ENCODE data around the gene PLA2G6. TPM values are rescaled to one million over a fixed set of nuclear protein-coding genes. Genes with fewer than 3 reads are reported as not detected.
"Not testable (repeated sequence)": the region's sequence is repeated elsewhere in the genome, so short reads cannot be mapped to it uniquely, and the experiment has no call there.

PLA2G6 gene
- total and polyA plus RNA-seq, 12 donors: 6.0 to 35.1 (median 13.5) TPM

GRCh38 chr22:38124236-38124974 is 57.2 kb downstream of the PLA2G6 start:
- H3K27ac ChIP-seq: no peak overlapping the region
- intact Hi-C loops (cut with DNase I): loop anchor here in 1 of 10 donors (10.0 kb wide), 1 partner anchor 220 kb away; no protein-coding TSS in a partner anchor
- H3K27me3 ChIP-seq: no peaks in the 10 kb centered on the region
- peaks cover 0 to 38% (median 0%) of the 10 kb centered on the region in 9 donors for H3K36me3 ChIP-seq
- WGBS, 2 donors: 95 to 96% methylated on average over 21 of the region's 21 CpGs
- no peak overlapping the region for H3K4me3 ChIP-seq
- no peaks in the 10 kb centered on the region for H3K4me1 ChIP-seq
- ATAC-seq: no peak
- no peak for TF ChIP-seq CTCF (IDR thresholded peaks at IDR 0.05)
- no peak for DNase-seq
- no peaks in the 10 kb centered on the region for H3K9me3 ChIP-seq

GRCh38 chr22:38122616-38123015 is 59.0 kb downstream of the PLA2G6 start:
- Histone ChIP-seq H3K4me3 (no peak overlapping the region), H3K27ac (no peak overlapping the region), H3K27me3 (no peaks in the 10 kb centered on the region), H3K4me1 (no peaks in the 10 kb centered on the region), H3K36me3 (peaks cover 0 to 26% (median 0%) of the 10 kb centered on the region in 9 donors), H3K9me3 (no peaks in the 10 kb centered on the region)
- TF ChIP-seq CTCF (IDR thresholded peaks at IDR 0.05): no peak
- ATAC-seq (no peak), DNase-seq (no peak)
- intact Hi-C loops (cut with DNase I): loop anchor here in 1 of 10 donors (10.0 kb wide), 1 partner anchor 222 kb away; no protein-coding TSS in a partner anchor
- 86 to 87% methylated on average over 6 of the region's 6 CpGs for WGBS, 2 donors

GRCh38 chr22:38120359-38121110 is 61.1 kb downstream of the PLA2G6 start:
- no peak for DNase-seq
- 93 to 94% methylated on average over 28 of the region's 28 CpGs for WGBS, 2 donors

GRCh38 chr22:38118747-38119146 is 62.9 kb downstream of the PLA2G6 start:
- 95 to 97% methylated on average over 2 of the region's 2 CpGs for WGBS, 2 donors
- not testable (repeated sequence) for H3K9me3 ChIP-seq, ATAC-seq, H3K27ac ChIP-seq, DNase-seq, H3K4me3 ChIP-seq, H3K27me3 ChIP-seq
- peaks cover 0 to 12% (median 8%) of the 10 kb centered on the region in 9 donors for H3K4me1 ChIP-seq
- intact Hi-C loops (cut with DNase I): loop anchor here in 8 of 10 donors (5.0 to 10.0 kb wide), 6 partner anchors 46 to 236 kb away; partner anchors contain the start of gene MAFF (in 1 of the 8)
- peaks cover 0 to 15% (median 0%) of the 10 kb centered on the region in 9 donors for H3K36me3 ChIP-seq

More at GRCh38 chr22:38120359-38121110, 61.1 kb downstream of the PLA2G6 start:
- intact Hi-C loops (cut with DNase I): loop anchor here in 1 of 10 donors (10.0 kb wide), 1 partner anchor 224 kb away; no protein-coding TSS in a partner anchor
- ATAC-seq: peak in 1 of 8 donors; percentile 32
- no peak for TF ChIP-seq CTCF (IDR thresholded peaks at IDR 0.05)
- H3K27me3 ChIP-seq: no peaks in the 10 kb centered on the region
- H3K4me3 ChIP-seq: no peak overlapping the region
- no peaks in the 10 kb centered on the region for H3K4me1 ChIP-seq
- H3K27ac ChIP-seq: no peak overlapping the region
- peaks cover 0 to 17% (median 0%) of the 10 kb centered on the region in 9 donors for H3K36me3 ChIP-seq
- H3K9me3 ChIP-seq: no peaks in the 10 kb centered on the region
